Activated T-helper 9 cell treated with anti-CD3 and anti-CD28 coated beads, Interleukin-2, amount 50 U/mL, for 16 hours (primary cell): ENCODE data around the gene PDCD1LG2.

ENCODE experiments used
- DNase-seq: peaks from one replicate; pipeline ENCODE4 v3.0.0-alpha.2; 2020; ENCODE audit warnings: low read depth

PDCD1LG2 gene

DNA sequence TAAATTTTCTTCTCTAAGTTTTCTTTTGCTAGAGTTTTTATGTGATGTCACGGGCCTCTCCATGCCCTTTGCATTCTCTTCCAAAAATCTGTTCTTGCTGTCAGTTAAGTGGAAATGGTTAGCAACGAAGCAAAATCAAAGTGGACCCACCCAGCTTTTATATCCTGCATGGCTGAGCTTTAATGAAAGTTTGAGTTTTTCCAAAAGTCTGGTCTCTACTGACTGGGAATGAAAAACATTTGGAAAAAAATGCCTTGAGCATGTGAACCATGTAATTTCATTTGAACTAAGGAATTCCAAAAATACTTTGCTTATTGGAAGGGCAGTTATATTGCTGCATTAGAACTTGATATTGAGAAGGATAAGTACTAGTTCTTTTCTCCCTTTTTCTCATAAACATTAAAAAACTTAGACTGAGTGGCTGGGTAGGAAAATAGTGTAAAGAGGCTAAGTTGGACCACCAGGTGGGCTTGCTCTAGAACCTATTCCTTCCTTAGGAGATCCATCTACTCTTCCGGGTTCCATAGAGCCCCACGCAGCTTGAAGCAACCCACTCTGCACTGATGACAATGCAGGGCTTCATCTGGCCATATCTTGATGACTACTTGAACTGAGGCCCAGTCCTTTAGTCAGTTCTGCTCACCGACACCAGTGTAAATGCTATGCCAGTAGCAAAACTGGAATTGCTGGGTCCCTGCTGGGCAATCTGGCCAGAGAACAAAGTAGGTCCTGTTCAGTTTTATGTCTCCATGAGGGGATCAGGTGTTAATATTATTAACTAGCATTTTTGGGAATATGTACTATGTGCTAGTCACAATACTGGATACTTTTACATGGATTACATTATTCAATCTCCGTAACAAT is 101.2 kb downstream of the PDCD1LG2 start:
- no peak for DNase-seq

- no peak for DNase-seq
Measured at GRCh38 chr9:5612185-5612530, 101.8 kb downstream of the PDCD1LG2 start.

- DNase-seq: no peak
Measured at GRCh38 chr9:5614192-5614591, 103.9 kb downstream of the PDCD1LG2 start.

DNA sequence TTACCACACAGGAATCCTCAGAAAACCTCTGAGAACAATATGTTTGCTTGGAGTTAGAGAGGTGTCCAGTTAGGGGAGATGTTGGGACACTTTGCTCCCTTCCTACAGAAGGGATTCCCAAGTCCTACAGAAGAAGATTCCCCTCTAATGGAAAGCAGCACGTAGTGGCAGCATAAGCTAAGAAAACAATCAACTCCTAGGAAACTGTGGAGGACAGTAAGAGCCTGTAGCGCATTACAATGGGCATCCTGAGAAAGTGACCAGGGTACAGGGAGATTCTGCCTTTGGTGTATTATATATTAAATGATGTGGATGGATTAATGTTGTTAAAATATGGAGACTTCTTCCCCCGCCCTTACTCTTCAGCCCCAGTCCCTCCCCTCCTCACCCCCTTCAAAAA is 104.7 kb downstream of the PDCD1LG2 start:
- no peak for DNase-seq

DNA sequence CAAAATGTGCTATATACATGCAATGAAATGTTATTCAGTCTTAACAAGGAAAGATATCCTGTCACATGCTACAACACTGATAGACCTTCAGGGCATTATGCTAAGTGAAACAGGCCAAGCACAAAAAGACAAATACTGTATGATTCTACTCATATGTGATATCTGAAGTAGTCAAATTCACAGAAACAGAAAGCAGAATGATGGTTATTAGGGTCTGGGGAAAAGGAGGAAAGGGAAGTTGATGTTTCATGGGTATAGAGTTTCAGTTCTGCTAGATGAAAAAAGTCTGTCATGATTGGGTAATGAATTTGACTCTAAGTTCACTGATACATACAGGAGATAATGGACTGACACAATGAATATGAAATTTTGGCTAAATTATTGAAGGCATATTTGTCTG is 107.4 kb downstream of the PDCD1LG2 start:
- no peak for DNase-seq

- DNase-seq: no peak
Measured at GRCh38 chr9:5620494-5620893, 110.2 kb downstream of the PDCD1LG2 start.
